Activated CD4-positive, alpha-beta T cell treated with anti-CD3 and anti-CD28 coated beads, Interleukin-2, amount 10 ng/mL, durations not matched to agents 7 days and 5 days (primary cell): ENCODE data around the gene PDE4D. TPM values are rescaled to one million over a fixed set of nuclear protein-coding genes. Genes with fewer than 3 reads are reported as not detected.
"Not testable (repeated sequence)": the region's sequence is repeated elsewhere in the genome, so short reads cannot be mapped to it uniquely, and the experiment has no call there.

Experiments
- CTCF ChIA-PET: fragments of 350-600 bp; sonication (Branson Sonifier 250); formaldehyde crosslinking; loops from one replicate; lab custom pipeline; 2021; ENCODE audit warnings: antibody characterized with exemption; lab: Charles Lee
- POLR2A ChIA-PET: fragments of 350-600 bp; sonication (Branson Sonifier 250); formaldehyde crosslinking; loops from one replicate; lab custom pipeline; 2021; ENCODE audit warnings: antibody characterized with exemption; lab: Charles Lee
- DNase-seq: peaks from one replicate; pipeline ENCODE4 v3.0.0-alpha.2; 2020
- H3K27ac Mint-ChIP-seq: one replicate; pipeline ENCODE4 v1.8.0; 2021; ENCODE audit warnings: mild to moderate bottlenecking, moderate library complexity, mixed read lengths
- H3K27me3 Mint-ChIP-seq: one replicate; pipeline ENCODE4 v1.8.0; 2021; ENCODE audit warnings: mixed read lengths
- H3K36me3 Mint-ChIP-seq: one replicate; pipeline ENCODE4 v1.8.0; 2021; ENCODE audit warnings: low read depth, mixed read lengths
- H3K4me1 Mint-ChIP-seq: one replicate; pipeline ENCODE4 v1.8.0; 2021; ENCODE audit warnings: mixed read lengths
- H3K4me3 Mint-ChIP-seq: one replicate; pipeline ENCODE4 v1.8.0; 2021; ENCODE audit warnings: mild to moderate bottlenecking, moderate library complexity, mixed read lengths
- H3K9me3 Mint-ChIP-seq: one replicate; pipeline ENCODE4 v1.8.0; 2021; ENCODE audit warnings: mixed read lengths
- total RNA-seq, 2 experiments: library from RNA; stranded (reverse); gene quantifications; one replicate each; pipeline ENCODE4 v1.2.3, GENCODE V29; 2021

Gene PDE4D
- total RNA-seq, 2 experiments from 2014 or later, result 62.0 to 67.8 TPM

GRCh38 chr5:59390074-59390659 is 503.4 kb downstream of the PDE4D start:
- Mint-ChIP-seq H3K4me1 (no peaks in the 10 kb centered on the region), H3K27me3 (peaks cover 15% of the 10 kb centered on the region), H3K4me3 (no peak overlapping the region), H3K9me3 (no peaks in the 10 kb centered on the region), H3K27ac (no peak overlapping the region), H3K36me3 (no peaks in the 10 kb centered on the region)
- POLR2A ChIA-PET, result no interaction called here
- peak; percentile 26 for DNase-seq
- CTCF ChIA-PET, result interaction anchor here (0.9 to 1.2 kb wide), 2 partner anchors 284 to 410 kb away, joined by 3 to 7 read pairs; no protein-coding TSS in a partner anchor

- H3K36me3 Mint-ChIP-seq, result no peaks in the 10 kb centered on the region
- no peak overlapping the region for H3K27ac Mint-ChIP-seq
- DNase-seq, result no peak
- no peaks in the 10 kb centered on the region for H3K4me1 Mint-ChIP-seq
- no peak overlapping the region for H3K4me3 Mint-ChIP-seq
- peaks cover 19% of the 10 kb centered on the region for H3K27me3 Mint-ChIP-seq
- ChIA-PET POLR2A (no interaction called here), CTCF (no interaction called here)
- no peaks in the 10 kb centered on the region for H3K9me3 Mint-ChIP-seq
These were observed 506.4 kb downstream of the PDE4D start for GRCh38 chr5:59387127-59387526.

- ChIA-PET CTCF (no interaction called here), POLR2A (no interaction called here)
- Mint-ChIP-seq H3K4me3 (no peak overlapping the region), H3K36me3 (no peaks in the 10 kb centered on the region), H3K4me1 (no peaks in the 10 kb centered on the region), H3K27ac (no peak overlapping the region), H3K9me3 (no peaks in the 10 kb centered on the region), H3K27me3 (peaks cover 21% of the 10 kb centered on the region)
- no peak for DNase-seq
These were observed 507.8 kb downstream of the PDE4D start for GRCh38 chr5:59385700-59386099.

GRCh38 chr5:59380350-59380951 is 513.1 kb downstream of the PDE4D start:
- POLR2A ChIA-PET, result interaction anchor here (1.2 kb wide), 1 partner anchor 192 kb away, joined by 14 read pairs; no protein-coding TSS in a partner anchor
- CTCF ChIA-PET, result interaction anchor here (0.6 to 1.7 kb wide), 7 partner anchors 9 to 494 kb away, joined by 3 to 11 read pairs (median 4); no protein-coding TSS in a partner anchor
- Mint-ChIP-seq H3K27me3 (peaks cover 11% of the 10 kb centered on the region), H3K4me3 (no peak overlapping the region), H3K27ac (no peak overlapping the region), H3K4me1 (peaks cover 2% of the 10 kb centered on the region), H3K9me3 (no peaks in the 10 kb centered on the region), H3K36me3 (no peaks in the 10 kb centered on the region)
- DNase-seq, result peak; percentile 22

- CTCF ChIA-PET, result interaction anchor here (1.0 to 1.6 kb wide), 2 partner anchors 10 to 192 kb away, joined by 3 to 4 read pairs; no protein-coding TSS in a partner anchor
- H3K4me1 Mint-ChIP-seq, POLR2A ChIA-PET, H3K27ac Mint-ChIP-seq, H3K36me3 Mint-ChIP-seq, H3K4me3 Mint-ChIP-seq, DNase-seq: not testable (repeated sequence)
- H3K27me3 Mint-ChIP-seq, result peaks cover 31% of the 10 kb centered on the region
- peaks cover 11% of the 10 kb centered on the region for H3K9me3 Mint-ChIP-seq
These were observed 519.5 kb downstream of the PDE4D start for GRCh38 chr5:59374036-59374435.

GRCh38 chr5:59371525-59372127 is 521.9 kb downstream of the PDE4D start:
- CTCF ChIA-PET, result interaction anchor here (1.8 to 2.2 kb wide), 2 partner anchors 9 to 183 kb away, joined by 4 to 6 read pairs; no protein-coding TSS in a partner anchor
- H3K4me3 Mint-ChIP-seq, result no peak overlapping the region
- no peak overlapping the region for H3K27ac Mint-ChIP-seq
- peaks cover 11% of the 10 kb centered on the region for H3K9me3 Mint-ChIP-seq
- DNase-seq, result no peak
- peaks cover 39% of the 10 kb centered on the region for H3K27me3 Mint-ChIP-seq
- no peaks in the 10 kb centered on the region for H3K4me1 Mint-ChIP-seq
- POLR2A ChIA-PET, result no interaction called here
- peaks cover 2% of the 10 kb centered on the region for H3K36me3 Mint-ChIP-seq

GRCh38 chr5:59368951-59369350 is 524.6 kb downstream of the PDE4D start:
- no peak overlapping the region for H3K4me3 Mint-ChIP-seq
- H3K9me3 Mint-ChIP-seq, result peaks cover 4% of the 10 kb centered on the region
- ChIA-PET CTCF (no interaction called here), POLR2A (no interaction called here)
- H3K27ac Mint-ChIP-seq, result no peak overlapping the region
- no peak for DNase-seq
- H3K4me1 Mint-ChIP-seq, result no peaks in the 10 kb centered on the region
- no peaks in the 10 kb centered on the region for H3K36me3 Mint-ChIP-seq
- H3K27me3 Mint-ChIP-seq, result peaks cover 26% of the 10 kb centered on the region

GRCh38 chr5:59367791-59368394 is 525.6 kb downstream of the PDE4D start:
- no peaks in the 10 kb centered on the region for H3K36me3 Mint-ChIP-seq
- H3K27ac Mint-ChIP-seq, result no peak overlapping the region
- H3K9me3 Mint-ChIP-seq, result no peaks in the 10 kb centered on the region
- H3K4me3 Mint-ChIP-seq, result no peak overlapping the region
- POLR2A ChIA-PET, result no interaction called here
- peaks cover 27% of the 10 kb centered on the region for H3K27me3 Mint-ChIP-seq
- no peaks in the 10 kb centered on the region for H3K4me1 Mint-ChIP-seq
- peak; percentile 60 for DNase-seq
- CTCF ChIA-PET, result interaction anchor here (1.1 to 1.3 kb wide), 3 partner anchors 13 to 333 kb away, joined by 4 to 5 read pairs (median 4); no protein-coding TSS in a partner anchor

GRCh38 chr5:59366784-59367183 is 526.7 kb downstream of the PDE4D start:
- H3K36me3 Mint-ChIP-seq, result no peaks in the 10 kb centered on the region
- POLR2A ChIA-PET, result no interaction called here

GRCh38 chr5:59362438-59362837 is 531.1 kb downstream of the PDE4D start:
- Mint-ChIP-seq H3K27me3 (peaks cover 24% of the 10 kb centered on the region), H3K4me3 (no peak overlapping the region), H3K27ac (no peak overlapping the region), H3K36me3 (no peaks in the 10 kb centered on the region), H3K4me1 (no peaks in the 10 kb centered on the region), H3K9me3 (no peaks in the 10 kb centered on the region)
- POLR2A ChIA-PET, result no interaction called here
- CTCF ChIA-PET, result no interaction called here
- no peak for DNase-seq

More at GRCh38 chr5:59366784-59367183, 526.7 kb downstream of the PDE4D start:
- Mint-ChIP-seq H3K4me1 (no peaks in the 10 kb centered on the region), H3K4me3 (no peak overlapping the region), H3K27me3 (peaks cover 30% of the 10 kb centered on the region), H3K27ac (no peak overlapping the region), H3K9me3 (no peaks in the 10 kb centered on the region)
- no peak for DNase-seq
- CTCF ChIA-PET, result interaction anchor here (1.1 to 1.3 kb wide), 2 partner anchors 178 to 332 kb away, joined by 4 read pairs; no protein-coding TSS in a partner anchor

- no peak for DNase-seq
- CTCF ChIA-PET, result no interaction called here
- H3K9me3 Mint-ChIP-seq, result no peaks in the 10 kb centered on the region
- H3K27ac Mint-ChIP-seq, result no peak overlapping the region
- POLR2A ChIA-PET, result no interaction called here
- H3K27me3 Mint-ChIP-seq, result peaks cover 20% of the 10 kb centered on the region
- no peaks in the 10 kb centered on the region for H3K36me3 Mint-ChIP-seq
- no peaks in the 10 kb centered on the region for H3K4me1 Mint-ChIP-seq
- no peak overlapping the region for H3K4me3 Mint-ChIP-seq
These were observed 532.1 kb downstream of the PDE4D start for GRCh38 chr5:59361454-59361853.

- Mint-ChIP-seq H3K27me3 (peaks cover 20% of the 10 kb centered on the region), H3K4me1 (no peaks in the 10 kb centered on the region), H3K9me3 (no peaks in the 10 kb centered on the region), H3K27ac (no peak overlapping the region), H3K4me3 (no peak overlapping the region), H3K36me3 (no peaks in the 10 kb centered on the region)
- DNase-seq, result no peak
- POLR2A ChIA-PET, result no interaction called here
- CTCF ChIA-PET, result no interaction called here
These were observed 533.4 kb downstream of the PDE4D start for GRCh38 chr5:59360130-59360555.
